Activated T-helper 9 cell treated with anti-CD3 and anti-CD28 coated beads, Interleukin-2, amount 50 U/mL, for 16 hours (primary cell): ENCODE measurements around the gene ARID4B.
"Not testable (repeated sequence)": the region's sequence is repeated elsewhere in the genome, so short reads cannot be mapped to it uniquely, and the experiment has no call there.

Experiments
- DNase-seq: peaks from one replicate; pipeline ENCODE4 v3.0.0-alpha.2; 2020; ENCODE audit warnings: low read depth

Gene ARID4B

GRCh38 chr1:235296729-235297128, 31.2 kb downstream of the ARID4B start:
- DNase-seq: no peak

GRCh38 chr1:235295902-235296350, 32.1 kb downstream of the ARID4B start:
- DNase-seq: no peak

DNA sequence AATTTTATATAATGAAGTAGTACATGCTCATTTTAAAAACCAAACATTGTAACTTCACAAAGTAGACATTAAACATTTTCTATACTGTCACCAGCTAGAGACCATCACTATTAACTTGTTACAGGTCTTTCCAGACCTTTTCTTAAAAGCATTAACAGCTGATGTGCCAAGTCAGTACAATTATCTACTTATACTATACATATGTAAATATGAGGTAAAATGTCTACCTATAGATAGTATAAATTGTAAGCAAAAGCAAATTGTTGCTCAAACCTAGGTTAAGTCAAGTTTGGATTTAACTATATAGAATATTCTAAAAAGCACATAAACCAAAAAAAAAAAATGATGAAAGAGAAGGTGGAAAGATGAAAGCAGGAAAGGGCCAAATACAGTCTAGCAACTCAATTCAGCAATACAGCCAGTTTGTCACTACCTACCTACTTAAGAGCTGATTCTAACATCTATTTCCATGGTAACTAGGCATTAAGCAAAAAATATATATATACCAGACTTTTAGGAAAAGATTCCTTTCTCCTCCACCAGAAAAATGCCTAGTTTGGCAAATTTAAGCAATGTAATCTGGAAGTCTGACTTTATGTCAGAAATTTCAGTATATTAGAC, 34.5 kb downstream of the ARID4B start:
- DNase-seq: no peak

- no peak for DNase-seq
These were observed 35.2 kb downstream of the ARID4B start for GRCh38 chr1:235292790-235293189.

DNA sequence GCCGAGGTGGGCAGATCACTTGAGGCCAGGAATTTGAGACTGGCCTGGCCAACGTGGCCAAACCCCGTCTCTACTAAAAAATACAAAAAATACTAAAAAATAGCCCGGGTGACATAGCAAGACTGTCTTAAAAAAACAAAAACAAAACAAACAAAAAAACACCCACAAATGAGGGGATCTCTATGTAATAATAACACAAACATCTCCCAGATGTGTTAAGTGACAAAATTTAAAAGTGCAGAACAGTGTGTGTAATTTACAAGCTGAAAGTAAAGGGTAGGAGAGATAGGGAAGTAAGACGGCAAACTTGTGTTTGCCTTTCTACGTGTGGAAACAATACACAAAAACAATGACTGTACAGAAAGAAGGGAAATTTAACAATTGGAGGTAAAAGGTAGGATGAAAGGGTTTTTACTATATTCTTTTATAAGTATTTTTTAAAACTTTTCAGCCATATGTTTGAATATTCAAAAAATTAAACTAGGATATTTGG, 36.3 kb downstream of the ARID4B start:
- DNase-seq: no peak

DNA sequence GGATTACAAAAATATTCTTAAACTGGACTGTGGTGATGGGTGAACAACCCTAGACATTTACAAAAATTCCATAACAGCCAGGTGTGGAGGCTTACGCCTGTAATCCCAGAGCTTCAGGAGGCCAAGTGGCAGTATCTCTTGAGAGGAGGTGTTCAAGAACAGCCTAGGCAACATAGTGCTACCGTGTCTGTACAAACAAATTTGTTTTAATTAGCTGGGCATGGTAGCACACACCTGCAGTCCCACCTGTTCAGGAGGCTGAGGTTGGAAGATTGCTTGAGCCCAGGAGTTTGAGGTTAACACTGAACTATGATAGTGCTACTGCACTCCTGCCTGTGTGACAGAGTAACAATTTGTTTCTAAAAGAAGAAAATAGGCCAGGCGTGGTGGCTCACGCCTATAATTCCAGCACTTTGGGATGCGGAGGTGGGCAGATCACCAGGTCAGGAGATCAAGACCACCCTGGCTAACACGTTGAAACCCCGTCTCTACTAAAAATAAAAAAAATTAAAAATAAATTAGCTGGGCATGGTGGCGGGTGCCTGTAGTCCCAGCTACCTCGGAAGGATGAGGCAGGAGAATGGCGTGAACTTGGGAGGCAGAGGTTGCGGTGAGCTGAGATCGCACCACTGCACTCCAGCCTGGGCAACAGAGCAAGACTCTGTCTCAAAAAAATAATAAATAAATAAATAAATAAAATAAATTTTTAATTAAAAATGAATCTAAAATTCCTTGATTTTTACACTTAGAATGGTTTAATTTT, 37.1 kb downstream of the ARID4B start:
- no peak for DNase-seq

DNA sequence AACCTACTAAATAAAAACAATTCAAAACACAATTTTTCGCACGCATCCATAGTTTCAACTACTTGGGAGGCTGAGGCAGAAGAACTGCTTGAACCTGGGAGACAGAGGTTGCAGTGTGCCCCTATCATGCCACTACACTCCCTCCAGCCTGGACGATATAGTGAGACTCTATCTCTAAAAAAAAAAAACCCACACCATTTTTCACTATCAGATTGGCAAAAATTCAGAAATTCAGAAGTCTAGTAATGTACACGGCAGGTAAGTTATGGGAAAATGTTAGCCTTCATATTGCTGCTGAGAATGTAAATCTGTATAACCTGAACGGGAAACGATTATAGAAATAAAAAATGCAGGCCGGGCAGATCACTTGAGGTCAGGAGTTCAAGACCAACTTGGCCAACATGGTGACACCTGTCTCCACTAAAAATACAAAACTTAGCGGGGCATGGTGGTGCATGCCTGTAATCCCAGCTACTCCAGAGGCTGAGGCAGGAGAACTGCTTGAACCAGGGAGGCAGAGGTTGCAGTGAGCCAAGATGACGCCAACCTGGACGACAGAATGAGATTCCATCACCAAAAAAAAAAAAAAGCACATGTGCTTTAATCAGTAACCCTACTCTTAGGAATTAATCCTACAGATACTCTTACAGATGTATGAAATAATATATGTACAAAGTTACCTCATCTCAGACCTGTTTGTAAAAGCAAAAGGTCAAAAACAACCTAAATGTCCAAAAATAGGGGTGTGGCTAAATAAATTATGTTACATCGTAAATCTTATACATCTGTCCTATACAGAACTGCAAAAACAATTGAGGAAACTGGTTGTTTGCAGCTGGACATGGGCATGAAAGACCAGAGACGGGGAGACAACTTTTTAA, 37.9 kb downstream of the ARID4B start:
- no peak for DNase-seq

DNA sequence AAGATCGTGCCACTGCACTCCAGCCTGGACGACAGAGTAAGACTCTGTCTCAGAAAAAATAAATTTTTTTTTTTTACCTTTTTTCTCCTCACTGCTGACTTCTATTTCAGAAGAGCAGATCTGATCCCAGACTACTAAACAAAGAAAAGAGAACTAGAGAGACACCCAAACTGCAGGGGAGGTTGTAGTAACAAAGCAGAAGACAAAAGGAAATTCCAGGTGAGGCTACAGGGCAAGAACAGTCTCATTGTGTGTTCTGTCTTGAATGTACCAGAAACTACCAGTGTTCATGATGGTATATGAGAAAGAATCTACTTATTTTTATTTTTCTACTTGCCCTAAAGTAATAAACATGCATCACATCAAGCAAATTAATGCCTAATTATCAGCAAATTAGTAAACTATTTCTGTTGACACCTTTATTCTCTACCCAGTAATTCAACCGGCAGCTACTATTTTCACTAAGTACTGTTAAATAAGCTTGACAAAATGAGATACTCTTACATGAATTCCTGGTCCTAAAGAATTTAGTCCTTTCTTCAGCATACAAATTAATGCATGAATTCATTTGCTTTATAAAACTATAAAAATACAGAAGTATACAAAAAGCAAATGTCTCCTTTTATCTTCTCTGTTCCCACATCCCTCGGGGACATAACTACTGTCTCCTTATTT, 40.6 kb downstream of the ARID4B start:
- DNase-seq: no peak

GRCh38 chr1:235286667-235287066, 41.3 kb downstream of the ARID4B start:
- no peak for DNase-seq

DNA sequence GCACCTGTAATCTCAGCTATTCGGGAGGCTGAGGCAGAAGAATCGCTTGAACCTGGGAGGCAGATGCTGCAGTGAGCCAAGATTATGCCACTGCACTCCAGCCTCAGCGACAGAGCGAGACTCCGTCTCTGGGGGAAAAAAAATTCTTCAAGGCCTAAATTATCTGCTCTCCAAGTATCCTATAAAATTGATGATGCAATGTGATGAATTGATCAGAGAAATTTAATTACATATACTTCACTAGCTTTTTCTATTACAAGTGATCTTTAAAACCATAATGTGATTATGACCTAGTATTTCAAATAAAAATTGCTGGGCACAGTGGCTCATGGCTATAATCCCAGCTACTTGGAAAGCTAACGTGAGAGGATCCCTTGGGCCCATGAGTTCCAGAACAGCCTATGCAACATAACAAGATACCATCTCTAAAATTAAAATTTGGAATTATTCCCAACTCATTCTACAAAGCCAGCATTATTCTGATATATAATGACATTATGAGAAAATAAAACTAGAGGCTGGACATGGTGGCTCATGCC, 43.7 kb downstream of the ARID4B start:
- DNase-seq: no peak

GRCh38 chr1:235283636-235284035, 44.3 kb downstream of the ARID4B start:
- DNase-seq: not testable (repeated sequence)

- no peak for DNase-seq
These were observed 47.5 kb downstream of the ARID4B start for GRCh38 chr1:235280467-235280866.

GRCh38 chr1:235279694-235280093, 48.3 kb downstream of the ARID4B start:
- no peak for DNase-seq

- DNase-seq: no peak
These were observed 49.1 kb downstream of the ARID4B start for GRCh38 chr1:235278915-235279292.

- DNase-seq: no peak
These were observed 49.6 kb downstream of the ARID4B start for GRCh38 chr1:235278233-235278914.

DNA sequence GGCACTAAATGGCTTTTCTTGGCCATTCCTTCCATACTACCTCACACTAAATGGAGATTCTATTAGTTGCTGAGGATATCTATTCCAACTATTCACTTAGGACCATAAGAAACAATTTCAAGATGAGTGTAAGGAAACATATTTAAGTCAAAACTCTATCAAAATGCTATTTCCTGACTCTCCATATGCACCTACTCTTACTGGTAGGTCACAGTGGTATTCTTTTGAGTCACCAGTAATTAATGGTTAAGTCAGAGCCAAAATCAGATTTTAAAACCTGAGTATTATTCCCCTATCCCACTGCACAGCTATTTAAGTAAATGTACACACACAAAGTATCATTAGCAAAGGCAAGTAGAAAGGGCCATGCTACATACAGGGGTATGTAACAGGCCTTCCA, 50.3 kb downstream of the ARID4B start:
- DNase-seq: no peak

GRCh38 chr1:235275836-235276235, 52.1 kb downstream of the ARID4B start:
- no peak for DNase-seq

DNA sequence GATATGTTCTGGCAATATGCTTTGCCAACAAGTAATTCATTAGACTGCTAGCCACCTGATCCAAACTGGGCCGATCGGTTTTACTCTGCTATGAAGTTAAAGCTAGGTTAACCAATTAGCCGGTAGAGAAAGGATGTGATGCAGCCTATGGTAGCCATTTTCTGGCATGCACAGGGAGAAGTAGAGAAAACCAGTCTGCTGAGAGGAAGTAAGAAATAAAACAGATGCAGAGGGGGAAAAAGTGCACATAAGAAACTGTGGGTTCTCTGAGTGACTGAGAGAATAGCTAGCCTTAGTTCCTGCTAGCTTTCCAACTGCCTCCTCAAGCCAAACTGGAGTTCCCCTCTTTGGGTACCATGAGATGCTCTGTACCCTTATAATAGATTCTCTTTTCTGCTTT, 52.8 kb downstream of the ARID4B start:
- DNase-seq: no peak

DNA sequence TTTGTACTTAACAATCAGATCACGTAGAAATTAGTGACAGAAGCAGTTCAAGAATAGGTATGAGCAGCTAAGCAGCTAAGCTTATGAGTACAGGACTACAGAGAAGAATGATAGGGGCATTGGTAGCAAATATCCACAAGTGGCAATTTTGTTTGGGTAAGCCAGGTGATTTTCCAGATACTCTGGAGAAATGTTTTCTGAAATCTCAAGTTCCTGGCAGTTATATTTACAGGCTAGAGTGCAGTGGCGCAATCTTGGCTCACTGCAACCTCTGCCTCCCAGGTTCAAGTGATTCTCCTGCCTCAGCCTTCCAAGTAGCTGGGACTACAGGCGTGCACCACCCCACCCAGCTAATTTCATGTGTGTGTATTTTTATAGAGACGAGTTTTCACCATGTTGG, 55.1 kb downstream of the ARID4B start:
- DNase-seq: no peak

GRCh38 chr1:235270625-235271024, 57.4 kb downstream of the ARID4B start:
- no peak for DNase-seq

DNA sequence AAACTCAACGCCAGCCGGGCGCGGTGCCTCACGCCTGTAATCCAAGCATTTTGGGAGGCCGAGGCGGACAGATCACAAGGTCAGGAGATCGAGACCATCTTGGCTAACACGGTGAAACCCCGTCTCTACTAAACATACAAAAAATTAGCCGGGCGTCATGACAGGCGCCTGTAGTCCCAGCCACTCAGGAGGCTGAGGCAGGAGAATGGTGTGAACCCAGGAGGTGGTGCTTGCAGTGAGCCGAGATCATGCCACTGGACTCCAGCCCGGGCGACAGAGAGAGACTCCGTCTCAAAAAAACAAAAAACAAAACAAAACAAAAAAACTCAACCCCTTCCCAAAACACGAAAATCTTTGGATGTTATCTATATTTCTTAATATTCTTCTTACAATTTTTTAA, 58.0 kb downstream of the ARID4B start:
- not testable (repeated sequence) for DNase-seq
